Astrocyte (in vitro differentiated cells and primary cell): Measurements from ENCODE around the gene DCHS1.

Source experiments
- EZH2 ChIP-seq: IDR thresholded peaks from 2 replicates; pipeline ENCODE4 v1.6.1; 2012; ENCODE audit warnings: mild to moderate bottlenecking, low read length, inconsistent platforms; ENCODE audit not compliant: insufficient read depth
- TF ChIP-seq, protein P1 (sequence below): IDR thresholded peaks from 2 replicates; pipeline ENCODE4 v1.5.1; 2011; ENCODE audit warnings: low read depth, mild to moderate bottlenecking, inconsistent platforms, low read length, moderate library complexity; ENCODE audit not compliant: insufficient read depth

- TF ChIP-seq, protein P1, sequence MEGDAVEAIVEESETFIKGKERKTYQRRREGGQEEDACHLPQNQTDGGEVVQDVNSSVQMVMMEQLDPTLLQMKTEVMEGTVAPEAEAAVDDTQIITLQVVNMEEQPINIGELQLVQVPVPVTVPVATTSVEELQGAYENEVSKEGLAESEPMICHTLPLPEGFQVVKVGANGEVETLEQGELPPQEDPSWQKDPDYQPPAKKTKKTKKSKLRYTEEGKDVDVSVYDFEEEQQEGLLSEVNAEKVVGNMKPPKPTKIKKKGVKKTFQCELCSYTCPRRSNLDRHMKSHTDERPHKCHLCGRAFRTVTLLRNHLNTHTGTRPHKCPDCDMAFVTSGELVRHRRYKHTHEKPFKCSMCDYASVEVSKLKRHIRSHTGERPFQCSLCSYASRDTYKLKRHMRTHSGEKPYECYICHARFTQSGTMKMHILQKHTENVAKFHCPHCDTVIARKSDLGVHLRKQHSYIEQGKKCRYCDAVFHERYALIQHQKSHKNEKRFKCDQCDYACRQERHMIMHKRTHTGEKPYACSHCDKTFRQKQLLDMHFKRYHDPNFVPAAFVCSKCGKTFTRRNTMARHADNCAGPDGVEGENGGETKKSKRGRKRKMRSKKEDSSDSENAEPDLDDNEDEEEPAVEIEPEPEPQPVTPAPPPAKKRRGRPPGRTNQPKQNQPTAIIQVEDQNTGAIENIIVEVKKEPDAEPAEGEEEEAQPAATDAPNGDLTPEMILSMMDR: no peak
- no peak for TF ChIP-seq EZH2
These were observed 27.0 kb upstream of the DCHS1 start for GRCh38 chr11:6682591-6682935.
